Measurements from ENCODE around the gene KIF11. TPM values are rescaled to one million over a fixed set of nuclear protein-coding genes. Genes with fewer than 3 reads are reported as not detected.

Gene KIF11
- total and polyA plus RNA-seq, 4 experiments from 2014 or later, result 0.87 to 2.1 (median 1.5) TPM

DNA sequence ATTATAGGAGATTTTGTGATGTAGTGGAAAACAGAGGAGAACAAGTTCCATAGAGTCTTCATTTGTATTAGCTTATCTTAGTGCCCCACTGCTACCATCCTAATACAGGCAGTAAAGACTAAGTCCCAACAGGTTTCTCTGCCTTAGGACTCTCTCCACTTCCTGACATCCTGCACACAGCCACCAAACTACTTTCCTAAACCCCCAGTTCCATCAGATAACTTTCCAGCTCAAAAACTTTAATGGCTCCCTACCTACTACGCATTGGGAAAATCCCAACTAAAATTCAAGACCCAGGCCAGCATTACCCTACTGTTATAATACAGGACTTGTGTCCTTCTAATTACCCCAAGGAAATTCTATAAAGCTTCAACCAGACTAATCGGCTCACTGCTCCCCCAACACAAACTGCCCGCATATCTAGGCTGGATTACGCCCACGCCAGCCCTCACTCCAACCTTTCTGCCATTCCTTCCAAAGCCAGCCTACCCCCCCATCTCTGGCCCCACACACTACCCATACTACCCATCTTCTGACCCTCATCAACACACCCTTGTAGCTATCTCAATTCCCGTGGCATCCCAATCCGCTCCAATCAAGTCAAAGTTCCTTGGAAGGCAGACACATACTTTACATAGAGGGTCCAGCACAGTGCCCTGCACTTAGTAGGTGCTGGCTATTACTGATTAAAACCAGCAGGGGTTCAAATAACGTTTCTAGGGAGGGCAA, 20.4 kb upstream of the KIF11 start:
- POLR2A ChIA-PET (ENCODE audit: partially characterized antibody), result interaction anchor here (1.5 to 8.4 kb wide), 4 partner anchors 18 to 282 kb away, joined by 4 to 151 read pairs (median 18); partner anchors contain the start of genes CPEB3, KIF11 and MARCHF5
- intact Hi-C loops (cut with micrococcal nuclease), result loop anchor here (5.0 kb wide), 2 partner anchors 330 to 485 kb away; no protein-coding TSS in a partner anchor
- CTCF ChIA-PET (ENCODE audit: partially characterized antibody), result interaction anchor here (0.9 to 9.8 kb wide), 9 partner anchors 10 to 280 kb away, joined by 3 to 215 read pairs (median 4); no protein-coding TSS in a partner anchor
- Mint-ChIP-seq H3K4me1 (peaks cover 32 to 55% (median 40%) of the 10 kb centered on the region in 4 donors), H3K36me3 (peaks cover 4 to 20% of the 10 kb centered on the region in 2 donors), H3K27me3 (no peaks in the 10 kb centered on the region), H3K27ac (peak overlapping the region; percentile 52 to 92 (median 90)), H3K9me3 (peaks cover 0 to 1% (median 0%) of the 10 kb centered on the region in 8 donors), H3K4me3 (peak overlapping the region; percentile 77 to 95 (median 92))
- Histone ChIP-seq H3K36me3 (ENCODE audit: insufficient read depth, low read length) (no peaks in the 10 kb centered on the region), H3K9me3 (ENCODE audit: control insufficient read depth in 1 of 2, low read length in 2 of 2) (no peaks in the 10 kb centered on the region), H3K27me3 (ENCODE audit: insufficient read depth, low read length) (no peaks in the 10 kb centered on the region), H3K4me3 (ENCODE audit: low read length in 2 of 2) (peak overlapping the region; percentile 50 to 86), H3K27ac (ENCODE audit: low read depth, low read length) (no peak overlapping the region), H3K4me1 (ENCODE audit: insufficient read depth, low read length) (peaks cover 32% of the 10 kb centered on the region)
- no peak for DNase-seq

DNA sequence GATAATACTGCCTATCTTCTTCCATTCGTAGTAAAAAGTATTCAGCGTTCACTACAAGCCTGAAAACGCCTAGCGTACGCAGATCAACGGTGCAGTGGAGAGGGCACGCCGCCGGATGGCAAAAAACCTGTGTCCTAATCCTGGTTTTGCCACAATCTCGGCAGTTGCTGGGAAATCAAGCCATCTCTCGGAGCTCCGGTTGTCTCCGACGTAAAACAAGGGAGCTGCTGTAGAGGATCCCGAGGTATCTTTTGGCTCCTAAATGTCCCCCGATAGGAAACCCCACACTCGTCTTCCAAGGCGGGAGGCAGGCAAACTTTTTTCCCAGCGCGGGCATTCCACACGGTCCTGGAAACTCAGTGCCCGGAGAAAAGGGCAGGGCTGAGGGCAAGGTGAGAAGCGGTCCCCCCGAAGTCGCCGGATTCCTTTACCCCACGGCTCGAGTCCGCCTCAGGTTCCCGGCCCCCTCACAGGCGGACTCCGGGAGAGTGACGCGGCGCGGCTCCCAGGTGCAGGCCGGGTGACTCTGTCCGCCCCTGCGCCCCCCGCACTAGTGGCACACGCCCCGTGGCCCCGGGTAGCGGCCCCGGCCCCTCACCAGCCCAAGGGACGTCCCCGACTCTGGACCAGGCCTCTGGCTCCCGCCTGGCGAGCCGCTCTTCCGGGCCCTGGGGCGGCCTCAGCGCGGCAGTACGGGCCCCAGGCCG, 19.7 kb upstream of the KIF11 start:
- Mint-ChIP-seq H3K36me3 (peaks cover 4 to 20% of the 10 kb centered on the region in 2 donors), H3K4me3 (peak overlapping the region; percentile 82 to 95 (median 92)), H3K4me1 (peaks cover 29 to 49% (median 36%) of the 10 kb centered on the region in 4 donors), H3K27ac (peak overlapping the region; percentile 52 to 92 (median 79)), H3K9me3 (peaks cover 0 to 1% (median 0%) of the 10 kb centered on the region in 8 donors), H3K27me3 (no peaks in the 10 kb centered on the region)
- H3K4me1 ChIP-seq (ENCODE audit: insufficient read depth, low read length), result peaks cover 26% of the 10 kb centered on the region
- peak overlapping the region; percentile 85 for H3K27ac ChIP-seq (ENCODE audit: low read depth, low read length)
- H3K27me3 ChIP-seq (ENCODE audit: insufficient read depth, low read length), result no peaks in the 10 kb centered on the region
- H3K4me3 ChIP-seq (ENCODE audit: low read length in 2 of 2), result peak overlapping the region; percentile 50 to 86
- no peaks in the 10 kb centered on the region for H3K36me3 ChIP-seq (ENCODE audit: insufficient read depth, low read length)
- intact Hi-C loops (cut with micrococcal nuclease), result loop anchor here (5.0 kb wide), 2 partner anchors 331 to 486 kb away; no protein-coding TSS in a partner anchor
- peak; percentile 29 to 47 (median 34) for DNase-seq
- ChIA-PET CTCF (ENCODE audit: partially characterized antibody) (interaction anchor here (0.7 to 9.8 kb wide), 18 partner anchors 8 to 281 kb away, joined by 3 to 215 read pairs (median 6); partner anchors contain the start of genes CPEB3 and MARCHF5), POLR2A (ENCODE audit: partially characterized antibody) (interaction anchor here (0.8 to 8.4 kb wide), 7 partner anchors 18 to 330 kb away, joined by 3 to 151 read pairs (median 11); partner anchors contain the start of genes CPEB3, EXOC6, KIF11 and MARCHF5)
- H3K9me3 ChIP-seq (ENCODE audit: control insufficient read depth in 1 of 2, low read length in 2 of 2), result no peaks in the 10 kb centered on the region

DNA sequence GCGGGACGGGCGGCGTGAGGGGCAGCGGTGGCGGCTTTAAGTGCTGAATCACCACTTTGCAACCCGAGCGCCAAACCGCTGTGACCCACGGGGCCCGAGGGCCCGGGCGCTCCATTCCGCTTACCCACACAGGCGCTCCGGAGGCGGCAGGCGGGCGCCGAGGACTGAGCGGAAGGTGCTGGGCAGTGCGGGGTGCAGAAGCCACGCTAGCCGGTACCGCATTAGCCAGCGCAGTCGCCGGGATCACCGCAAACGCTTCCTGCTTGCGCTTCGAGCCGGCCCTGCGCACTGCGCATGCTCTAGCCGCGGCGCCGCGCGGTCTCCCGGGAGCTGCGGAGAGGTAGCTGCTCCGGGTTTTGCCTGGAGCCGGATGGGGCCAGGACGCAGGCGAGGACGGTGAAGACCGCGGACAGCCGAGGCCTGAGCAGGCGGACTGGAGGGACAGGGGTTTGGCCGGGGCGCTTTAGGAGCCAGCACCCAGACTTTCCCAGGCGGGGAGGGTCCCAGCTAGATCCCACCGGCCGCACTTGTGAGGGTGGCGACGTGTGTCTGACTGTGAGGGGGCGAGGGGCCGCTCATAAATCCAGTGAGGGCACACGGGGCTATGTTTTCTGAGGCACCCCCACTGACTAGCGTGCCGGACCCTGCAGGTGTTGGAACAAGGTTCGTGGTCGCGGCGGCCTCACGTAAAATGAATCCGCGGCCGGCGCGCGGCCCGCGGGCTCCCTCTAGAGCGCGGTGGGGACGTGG, 19.0 kb upstream of the KIF11 start, which contains the start of gene IDE:
TSS of gene IDE (minus strand) at position 296 of the 750 bp plus-strand sequence. CDS start at position 222, 74 bp downstream.
- Mint-ChIP-seq H3K4me3 (peak within 1 kb of the TSS; percentile 88 to 95 (median 92)), H3K27ac (peak within 1 kb of the TSS; percentile 90 to 96 (median 93)), H3K36me3 (peaks cover 4 to 17% of the 10 kb centered on the region in 2 donors), H3K4me1 (peaks cover 27 to 46% (median 36%) of the 10 kb centered on the region in 4 donors), H3K27me3 (no peaks in the 10 kb centered on the region), H3K9me3 (peaks cover 0 to 1% (median 0%) of the 10 kb centered on the region in 8 donors)
- Histone ChIP-seq H3K27me3 (ENCODE audit: insufficient read depth, low read length) (no peaks in the 10 kb centered on the region), H3K36me3 (ENCODE audit: insufficient read depth, low read length) (no peaks in the 10 kb centered on the region), H3K4me1 (ENCODE audit: insufficient read depth, low read length) (peaks cover 26% of the 10 kb centered on the region), H3K4me3 (ENCODE audit: low read length in 2 of 2) (peak within 1 kb of the TSS; percentile 50 to 86), H3K9me3 (ENCODE audit: control insufficient read depth in 1 of 2, low read length in 2 of 2) (no peaks in the 10 kb centered on the region), H3K27ac (ENCODE audit: low read depth, low read length) (peak within 1 kb of the TSS; percentile 85)
- intact Hi-C loops (cut with micrococcal nuclease), result loop anchor here (1.0 to 5.0 kb wide), 5 partner anchors 17 to 487 kb away; partner anchors contain the start of genes CPEB3 and MARCHF5
- ChIA-PET CTCF (ENCODE audit: partially characterized antibody) (interaction anchor here (0.6 to 9.8 kb wide), 30 partner anchors 9 to 1090 kb away, joined by 3 to 215 read pairs (median 5); partner anchors contain the start of genes CPEB3, EXOC6, KIF11 and MARCHF5), POLR2A (ENCODE audit: partially characterized antibody) (interaction anchor here (0.7 to 8.4 kb wide), 12 partner anchors 12 to 330 kb away, joined by 3 to 151 read pairs (median 6); partner anchors contain the start of genes CPEB3, EXOC6, KIF11 and MARCHF5)
- DNase-seq, result peak; percentile 77 to 83 (median 81)

DNA sequence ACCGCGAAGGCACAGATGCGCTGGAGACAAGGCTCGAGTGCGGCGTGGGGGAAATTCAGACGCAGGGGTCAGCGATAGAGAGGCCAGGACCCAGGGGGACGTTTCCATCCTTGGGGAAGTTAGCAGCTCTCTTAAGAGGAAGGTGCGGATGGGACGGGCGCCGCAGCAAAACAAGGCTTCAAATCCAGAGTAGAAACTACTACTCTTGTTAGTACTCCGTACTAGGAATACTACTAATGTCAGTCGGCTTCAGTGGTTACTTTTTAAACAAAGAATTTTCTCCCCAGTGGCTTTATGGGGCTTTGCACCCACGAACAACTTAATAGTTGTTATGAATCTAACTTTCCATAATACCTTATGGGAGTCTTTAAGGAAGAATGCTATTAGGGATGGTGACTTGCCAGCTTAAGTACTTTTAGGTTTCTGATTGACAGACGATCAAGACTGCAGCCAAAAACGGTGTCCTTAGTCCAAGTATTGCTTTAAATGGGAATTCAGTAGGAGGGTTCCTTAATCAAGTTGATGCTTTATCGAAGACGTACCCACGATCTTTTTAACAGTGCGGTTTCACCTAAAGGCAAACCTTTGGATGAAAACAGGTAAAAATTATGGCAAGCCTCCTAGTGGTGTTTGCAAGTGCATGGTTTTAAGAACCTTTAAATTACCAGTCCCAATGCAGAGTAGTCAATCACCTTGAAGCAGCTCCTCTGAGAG, 18.2 kb upstream of the KIF11 start:
- ChIA-PET POLR2A (ENCODE audit: partially characterized antibody) (interaction anchor here (0.8 to 8.4 kb wide), 10 partner anchors 13 to 284 kb away, joined by 3 to 151 read pairs (median 6); partner anchors contain the start of genes CPEB3, EXOC6, KIF11 and MARCHF5), CTCF (ENCODE audit: partially characterized antibody) (interaction anchor here (0.6 to 9.8 kb wide), 25 partner anchors 9 to 1090 kb away, joined by 3 to 215 read pairs (median 5); partner anchors contain the start of genes CPEB3, EXOC6, KIF11 and MARCHF5)
- Histone ChIP-seq H3K4me1 (ENCODE audit: insufficient read depth, low read length) (peaks cover 26% of the 10 kb centered on the region), H3K27me3 (ENCODE audit: insufficient read depth, low read length) (no peaks in the 10 kb centered on the region), H3K27ac (ENCODE audit: low read depth, low read length) (peak overlapping the region; percentile 85), H3K4me3 (ENCODE audit: low read length in 2 of 2) (peak overlapping the region; percentile 50 to 86), H3K36me3 (ENCODE audit: insufficient read depth, low read length) (no peaks in the 10 kb centered on the region), H3K9me3 (ENCODE audit: control insufficient read depth in 1 of 2, low read length in 2 of 2) (no peaks in the 10 kb centered on the region)
- Mint-ChIP-seq H3K36me3 (peaks cover 0 to 12% of the 10 kb centered on the region in 2 donors), H3K27ac (peak overlapping the region; percentile 90 to 96 (median 93)), H3K27me3 (no peaks in the 10 kb centered on the region), H3K4me1 (peaks cover 25 to 40% (median 31%) of the 10 kb centered on the region in 4 donors), H3K4me3 (peak overlapping the region; percentile 88 to 95 (median 92)), H3K9me3 (peaks cover 0 to 1% (median 0%) of the 10 kb centered on the region in 8 donors)
- peak in 2 of 5 donors; percentile 26 to 30 for DNase-seq
- intact Hi-C loops (cut with micrococcal nuclease), result loop anchor here (1.0 to 5.0 kb wide), 5 partner anchors 17 to 487 kb away; partner anchors contain the start of genes CPEB3 and MARCHF5

DNA sequence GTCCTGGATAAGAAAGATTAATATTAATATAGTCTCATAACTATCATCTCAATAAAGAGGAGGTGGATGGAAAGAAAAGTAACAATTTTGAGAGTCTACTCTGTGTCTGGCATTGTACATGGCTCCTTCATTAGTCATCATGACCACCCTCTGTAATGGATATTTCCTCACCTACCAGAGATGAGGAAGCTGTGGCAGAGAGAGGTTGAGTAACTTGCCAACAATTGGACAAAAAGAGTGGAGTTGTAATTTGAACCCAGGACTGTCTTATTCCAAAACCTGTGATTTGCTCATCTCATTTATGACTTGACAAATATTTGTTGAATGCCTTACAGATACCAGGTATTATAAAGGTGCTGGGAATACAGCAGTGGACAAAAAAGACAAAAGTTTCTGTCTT, 17.0 kb upstream of the KIF11 start:
- CTCF ChIA-PET (ENCODE audit: partially characterized antibody), result interaction anchor here (1.8 to 9.8 kb wide), 3 partner anchors 15 to 273 kb away, joined by 4 to 215 read pairs (median 24); partner anchors contain the start of gene EXOC6
- H3K4me3 Mint-ChIP-seq, result peak overlapping the region in 2 of 8 donors; percentile 10 to 64

More for the DNA sequence above, 17.0 kb upstream of the KIF11 start:
- Histone ChIP-seq H3K27me3 (ENCODE audit: insufficient read depth, low read length) (no peaks in the 10 kb centered on the region), H3K4me1 (ENCODE audit: insufficient read depth, low read length) (peaks cover 26% of the 10 kb centered on the region), H3K27ac (ENCODE audit: low read depth, low read length) (no peak overlapping the region), H3K9me3 (ENCODE audit: control insufficient read depth in 1 of 2, low read length in 2 of 2) (no peaks in the 10 kb centered on the region), H3K36me3 (ENCODE audit: insufficient read depth, low read length) (no peaks in the 10 kb centered on the region), H3K4me3 (ENCODE audit: low read length in 2 of 2) (no peak overlapping the region)
- DNase-seq, result no peak
- Mint-ChIP-seq H3K27me3 (no peaks in the 10 kb centered on the region), H3K36me3 (peaks cover 0 to 12% of the 10 kb centered on the region in 2 donors), H3K4me1 (peaks cover 22 to 34% (median 27%) of the 10 kb centered on the region in 4 donors), H3K27ac (peak overlapping the region in 3 of 7 donors; percentile 22 to 91 (median 30)), H3K9me3 (peaks cover 0 to 1% (median 0%) of the 10 kb centered on the region in 8 donors)
- POLR2A ChIA-PET (ENCODE audit: partially characterized antibody), result interaction anchor here (8.4 kb wide), 1 partner anchor 15 kb away, joined by 151 read pairs; the partner anchor contains the start of gene KIF11
- intact Hi-C loops (cut with micrococcal nuclease), result no loop called here

Measured in CD4-positive, alpha-beta memory T cell (primary cell).